Limb (tissue), 2 donors: ENCODE measurements around the gene STAT6.

Source experiments
- DNase-seq, 2 donors: peaks; one replicate each; pipeline ENCODE4 v3.0.0-alpha.2; 2016; ENCODE audit errors: extremely low spot score in 2 of 2

The STAT6 gene

DNA sequence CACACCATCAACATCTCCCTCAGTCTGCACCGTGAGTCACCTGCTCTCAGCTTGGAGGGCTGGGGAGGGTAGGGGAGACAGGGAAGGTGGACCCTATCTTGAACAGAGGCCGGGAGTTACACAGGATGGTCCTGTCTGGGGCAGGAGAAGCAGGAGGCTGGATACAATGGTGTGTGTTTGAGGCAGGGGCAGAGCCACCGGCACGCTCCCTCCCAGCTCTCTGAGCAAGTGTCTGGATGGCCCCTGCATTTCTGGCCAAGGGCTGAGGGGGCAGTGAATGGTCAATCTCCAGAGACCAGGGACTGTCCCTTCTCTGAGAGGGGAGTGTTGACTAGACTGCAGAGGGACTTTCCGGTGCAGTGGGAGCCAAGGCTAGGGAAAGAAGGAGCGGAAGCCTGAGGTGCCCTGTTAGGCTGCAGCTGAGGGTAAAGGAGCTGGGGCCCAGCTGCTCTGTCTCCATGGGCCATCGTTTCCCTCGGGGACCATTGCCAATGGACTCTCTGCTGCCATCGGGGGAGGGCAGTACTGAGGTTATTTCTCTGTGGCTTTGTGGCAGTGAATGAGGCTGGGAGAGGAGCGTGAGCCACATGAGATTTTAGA, 34.4 kb upstream of the STAT6 start:
- DNase-seq = no peak

DNA sequence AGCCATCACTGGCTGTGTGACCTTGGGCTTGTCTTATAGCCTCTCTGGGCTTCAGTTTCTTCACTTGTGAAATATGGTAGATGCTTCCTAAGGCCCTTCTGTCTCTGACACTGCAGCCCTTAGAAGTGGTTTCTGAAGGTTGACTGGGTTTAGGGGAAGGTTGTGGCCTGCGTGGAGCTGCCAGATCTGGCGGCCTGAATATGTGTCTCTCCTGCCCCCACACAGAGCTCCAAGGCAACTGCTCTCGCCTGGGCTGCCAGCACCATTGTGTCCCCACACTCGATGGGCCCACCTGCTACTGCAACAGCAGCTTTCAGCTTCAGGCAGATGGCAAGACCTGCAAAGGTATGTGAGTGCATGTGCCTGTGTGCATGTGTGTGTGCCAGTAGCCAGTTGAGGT, 32.3 kb upstream of the STAT6 start:
- no peak for DNase-seq

DNA sequence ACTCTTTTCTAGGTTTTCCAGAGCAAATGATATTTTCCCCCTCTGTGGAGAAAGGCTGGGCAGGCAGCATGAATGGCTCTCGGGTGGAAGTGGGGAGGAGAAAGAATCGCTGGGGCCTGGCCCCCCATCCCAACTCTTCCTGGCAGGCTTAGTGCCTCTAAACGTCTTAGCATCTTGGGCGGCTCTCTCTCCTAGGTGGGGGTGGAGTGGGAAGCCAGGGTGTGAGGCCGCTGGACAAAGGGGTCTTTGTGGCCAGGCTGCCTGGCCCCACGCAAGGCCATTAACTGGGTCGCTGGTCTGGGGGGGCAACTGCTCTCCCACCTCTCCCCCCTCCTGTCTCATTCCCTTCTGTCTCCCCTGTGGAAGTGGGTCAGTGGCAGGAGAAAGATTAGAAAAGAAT, 31.6 kb upstream of the STAT6 start:
- no peak for DNase-seq

DNA sequence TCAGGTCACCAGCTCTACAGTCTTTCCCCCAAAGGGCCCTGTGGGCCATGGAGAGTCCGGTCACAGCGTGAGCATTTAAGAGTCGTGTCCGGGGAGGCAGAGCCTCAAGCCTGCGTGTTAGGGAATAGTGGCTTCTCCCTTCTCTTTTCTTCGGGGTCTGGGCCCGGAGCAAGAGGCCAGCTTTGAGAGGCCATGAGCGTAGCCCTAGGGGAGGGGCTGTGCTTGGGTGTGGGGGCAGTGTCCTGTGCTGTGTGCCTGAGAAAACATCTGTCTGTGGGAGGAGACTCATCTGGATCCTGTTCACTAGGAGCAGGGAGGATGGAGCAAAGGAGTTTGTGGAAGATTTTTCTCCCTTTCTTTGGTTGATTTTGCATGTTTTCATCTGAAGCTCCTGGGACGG, 31.0 kb upstream of the STAT6 start:
- DNase-seq = no peak

DNA sequence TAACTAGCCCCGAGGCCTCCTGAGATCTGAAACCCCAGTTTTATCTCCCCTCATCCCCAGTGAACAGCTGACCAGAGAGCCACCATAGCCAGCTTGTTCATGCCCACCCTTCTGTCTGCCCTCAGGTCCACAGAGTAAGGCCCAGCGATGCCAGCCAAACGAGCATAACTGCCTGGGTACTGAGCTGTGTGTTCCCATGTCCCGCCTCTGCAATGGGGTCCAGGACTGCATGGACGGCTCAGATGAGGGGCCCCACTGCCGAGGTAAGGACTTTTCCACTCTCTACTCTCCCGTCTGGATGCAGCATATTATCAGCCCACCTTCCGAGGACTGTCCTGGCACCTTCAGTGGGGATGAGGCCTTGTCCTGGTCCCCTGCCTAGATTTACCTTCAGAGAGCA, 30.1 kb upstream of the STAT6 start:
- no peak for DNase-seq

DNA sequence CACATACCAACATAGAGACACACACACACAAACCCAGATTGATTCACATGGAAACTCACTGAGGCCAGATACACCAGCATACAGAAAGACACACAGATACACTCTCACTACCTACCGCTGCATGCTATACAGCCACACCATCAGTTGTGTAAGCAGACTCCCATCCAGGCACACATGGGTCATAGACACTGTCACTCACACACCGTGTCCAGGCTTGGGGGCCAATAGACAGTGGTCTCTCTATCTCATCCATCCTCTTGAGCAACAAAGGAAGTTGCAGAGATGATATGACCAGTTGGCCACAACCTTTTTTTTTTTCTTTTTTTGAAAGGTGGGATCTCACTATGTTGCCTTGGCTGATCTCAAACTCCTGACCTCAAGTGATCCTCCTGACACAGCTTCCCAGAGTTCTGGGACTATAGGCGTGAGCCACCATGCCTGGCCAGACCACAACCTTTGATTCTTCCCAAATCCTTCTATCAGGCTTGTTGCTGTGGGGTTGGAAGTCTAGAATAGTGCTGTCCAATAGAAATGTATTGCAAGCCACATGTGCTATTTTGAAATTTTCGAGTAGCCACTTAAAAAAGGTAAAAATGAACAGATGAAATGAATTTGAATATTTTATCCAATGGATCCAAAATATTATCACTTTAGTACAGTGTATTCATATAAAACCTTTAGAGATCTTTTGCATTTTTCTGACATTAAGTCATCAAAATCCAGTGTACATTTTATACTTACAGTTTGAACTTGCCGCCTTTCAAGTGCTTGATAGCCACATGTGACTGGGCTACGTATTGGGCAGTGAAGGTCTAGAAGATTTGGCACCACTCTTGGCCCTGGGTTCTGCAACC, 28.9 kb upstream of the STAT6 start:
- DNase-seq = no peak

DNA sequence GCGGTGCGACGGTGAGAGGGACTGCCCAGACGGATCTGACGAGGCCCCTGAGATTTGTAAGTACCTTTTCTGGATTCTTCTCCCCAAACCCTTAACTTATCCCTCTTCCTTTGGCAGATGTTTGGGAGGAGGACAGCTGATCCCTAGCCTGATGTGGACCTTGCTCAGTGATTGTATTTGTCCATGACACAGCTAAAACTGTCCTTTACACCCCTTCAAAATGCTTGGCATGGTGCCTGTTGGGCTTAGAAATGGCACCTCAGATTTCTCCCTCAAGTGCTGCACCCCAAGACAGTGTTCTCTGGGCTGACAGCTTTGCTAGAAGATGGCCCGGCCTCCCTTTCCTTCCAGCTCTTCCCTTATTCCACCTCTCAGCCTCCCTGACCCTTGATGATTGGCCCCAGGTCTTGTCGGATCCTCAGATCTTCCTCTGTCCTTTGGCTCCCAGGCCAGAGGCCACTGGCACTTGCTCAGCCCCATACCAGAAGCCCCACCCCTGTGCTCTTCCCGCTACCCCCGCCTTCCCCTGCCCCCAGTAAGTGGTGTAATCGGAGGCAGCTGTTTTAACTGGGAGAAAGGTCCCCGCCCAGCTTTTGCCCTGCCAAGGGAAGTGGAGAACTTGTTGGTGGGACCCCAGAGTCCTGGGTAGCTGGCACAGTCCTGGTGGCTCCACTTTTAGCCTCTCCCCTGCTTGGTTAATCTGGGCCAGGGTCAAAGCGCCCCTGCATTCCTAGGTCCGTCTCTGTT, 27.5 kb upstream of the STAT6 start:
- no peak for DNase-seq

DNA sequence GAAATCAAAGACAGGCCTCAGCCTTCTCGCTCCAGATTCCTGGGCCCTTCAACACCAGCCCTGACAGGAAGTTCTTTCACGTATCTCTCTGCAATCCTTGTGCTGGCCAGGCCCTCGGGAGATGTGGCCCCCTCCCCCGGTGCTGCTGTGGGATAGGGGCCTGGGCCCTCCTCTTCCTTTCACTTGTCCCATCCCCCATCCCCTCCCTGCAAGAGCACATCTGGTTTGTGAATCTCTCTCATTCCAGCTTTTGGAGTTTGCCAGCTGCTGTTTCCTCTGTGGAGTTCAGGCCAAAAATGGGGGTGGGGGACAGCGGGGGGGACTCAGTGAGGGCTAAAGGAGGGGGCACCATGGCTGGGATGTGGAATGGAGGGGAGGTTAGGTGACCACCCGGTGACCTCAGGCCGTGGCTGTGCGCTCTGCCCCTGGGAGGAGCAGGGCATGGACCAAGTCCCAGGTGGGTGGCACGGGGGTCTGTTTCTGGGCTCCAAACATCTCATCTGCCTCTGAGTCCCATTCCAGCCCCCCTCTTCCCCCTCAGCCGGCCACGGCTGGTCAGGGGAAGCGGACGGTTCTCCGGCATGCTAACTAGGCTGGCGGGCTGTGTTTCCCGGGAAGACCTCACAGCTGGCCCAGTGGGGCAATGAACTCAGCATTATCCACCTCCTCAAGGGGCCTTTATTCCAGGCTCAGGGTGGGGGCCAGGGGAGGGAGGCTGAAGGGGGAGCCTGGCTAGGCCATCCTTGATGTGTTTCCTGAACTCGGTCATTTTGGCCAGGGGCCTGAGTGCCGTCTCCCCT, 24.6 kb upstream of the STAT6 start:
- DNase-seq = peak; percentile 81 to 87

DNA sequence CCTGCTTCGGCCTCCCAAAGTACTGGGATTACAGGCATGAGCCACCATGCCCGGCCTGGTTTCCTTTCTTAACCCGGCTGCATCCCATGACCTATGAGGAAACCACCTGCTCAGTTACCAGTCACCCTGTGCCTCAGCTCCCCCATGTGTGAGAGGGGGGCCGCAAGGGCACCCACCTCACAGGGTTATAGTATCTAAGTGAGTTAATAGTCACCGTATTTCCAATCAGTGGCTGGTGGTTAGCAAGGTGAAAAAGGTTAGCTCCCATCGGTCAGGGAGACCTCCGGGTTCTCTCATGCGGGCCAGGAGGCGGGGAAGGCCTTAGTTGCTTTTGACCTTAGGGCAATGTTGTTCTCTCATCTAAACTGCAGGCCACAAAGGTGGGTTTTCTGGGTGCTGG, 23.8 kb upstream of the STAT6 start:
- DNase-seq = no peak

DNA sequence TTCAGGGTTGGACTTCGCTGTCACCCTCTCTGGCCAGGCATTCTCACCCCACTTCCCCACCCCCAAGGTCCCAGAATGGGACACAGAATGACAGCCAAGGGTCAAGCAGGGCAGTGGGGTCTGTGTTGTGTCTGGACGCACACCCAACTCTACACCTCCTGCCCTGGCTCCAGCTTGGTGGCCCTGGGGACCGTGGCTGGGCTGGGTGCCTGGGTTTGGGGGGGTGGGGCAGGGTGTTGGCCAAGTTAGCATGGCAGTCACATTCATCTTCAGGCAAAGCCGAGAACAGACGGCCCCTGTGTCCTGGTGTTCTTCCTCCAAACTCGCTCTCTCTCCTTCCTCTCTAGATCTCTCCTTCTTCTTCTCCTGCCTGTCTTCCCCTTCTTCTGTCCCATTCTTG, 22.8 kb upstream of the STAT6 start:
- DNase-seq = no peak

DNA sequence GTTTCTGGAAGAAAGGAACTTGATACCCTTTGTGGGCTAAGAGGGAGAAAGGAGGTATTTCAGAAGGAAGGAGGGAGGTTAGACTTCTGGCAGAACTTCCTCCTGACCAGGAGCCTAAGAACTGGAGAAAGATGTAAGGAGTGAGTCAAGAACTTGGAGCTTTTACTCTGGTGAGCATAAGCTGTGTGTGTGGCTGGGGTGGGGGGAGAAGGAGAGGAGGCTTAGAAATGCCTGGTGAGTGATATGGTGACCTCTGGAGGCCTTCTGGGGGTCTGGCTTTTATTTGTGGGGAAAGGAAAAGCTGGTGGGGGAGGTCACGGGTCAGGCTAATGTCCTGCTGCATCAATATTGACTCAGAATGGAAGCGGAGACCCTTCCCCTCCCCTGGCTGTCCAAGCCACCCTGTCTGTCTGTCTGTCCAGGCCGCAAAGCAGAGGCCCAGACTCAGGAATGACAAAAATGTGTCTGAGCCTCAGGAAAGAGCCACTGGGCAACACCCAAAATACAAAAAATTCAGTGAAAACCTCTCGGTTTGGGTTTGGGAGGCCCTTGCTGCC, 21.9 kb upstream of the STAT6 start:
- DNase-seq = no peak

DNA sequence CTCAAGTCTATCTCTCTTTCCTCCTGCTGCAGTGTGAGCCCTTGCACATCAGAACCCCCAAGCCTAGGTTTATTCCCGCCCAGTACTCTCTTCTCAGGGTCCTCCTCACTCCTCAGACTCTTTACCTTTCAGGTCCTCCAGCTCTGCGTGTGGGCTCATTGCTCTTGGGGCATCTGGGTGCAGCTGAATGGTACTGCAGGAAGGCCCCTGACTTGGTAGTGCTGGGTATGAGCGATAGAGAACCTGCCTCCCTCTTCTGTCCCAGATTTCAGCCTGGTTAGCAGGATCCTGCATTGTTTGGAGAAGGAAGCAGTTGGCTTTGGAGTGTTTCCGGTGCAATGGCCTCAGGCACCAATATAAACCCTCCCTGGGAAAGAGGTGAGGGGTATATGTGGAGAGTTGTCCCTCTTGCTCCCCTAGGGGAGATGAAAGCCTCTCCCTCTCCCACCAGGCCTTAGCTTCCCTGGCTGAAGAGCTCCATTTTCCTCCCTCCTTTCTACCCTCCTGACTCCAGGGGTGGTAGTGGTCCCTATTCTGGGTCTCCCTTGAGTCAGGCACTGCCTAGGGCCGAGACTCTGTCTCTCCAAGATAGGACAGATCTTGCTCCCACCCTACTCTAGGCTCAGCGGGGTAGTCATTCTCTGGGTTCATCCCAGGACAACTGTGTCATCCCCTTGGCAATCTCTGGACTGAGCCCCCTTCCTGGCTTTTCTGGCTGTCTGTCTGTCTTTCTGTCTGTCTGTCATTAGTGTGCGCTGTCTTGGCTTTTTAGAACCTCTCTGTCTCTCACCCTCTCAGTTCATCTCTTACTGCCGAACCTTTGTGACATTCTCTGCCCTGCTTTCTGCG, 21.0 kb upstream of the STAT6 start:
- no peak for DNase-seq

DNA sequence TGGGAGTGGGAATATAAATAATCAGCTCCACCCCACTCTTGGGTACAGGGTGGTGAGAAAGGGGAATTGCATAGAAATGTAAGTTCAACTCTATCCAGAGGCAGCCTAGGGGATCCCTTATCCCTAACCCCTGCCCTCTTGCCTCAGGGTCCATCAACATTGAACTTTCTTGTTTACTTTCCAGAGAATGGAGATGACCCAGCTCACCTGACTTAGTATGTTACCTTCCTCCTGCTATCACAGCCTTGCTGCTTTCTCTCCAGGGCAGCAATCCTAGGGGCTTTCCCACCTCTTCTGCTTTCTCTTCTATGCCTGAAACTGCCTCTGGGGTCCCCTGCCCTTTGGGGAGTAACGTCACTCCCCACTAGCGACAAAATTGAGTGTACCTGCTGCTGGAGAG, 19.8 kb upstream of the STAT6 start:
- no peak for DNase-seq

DNA sequence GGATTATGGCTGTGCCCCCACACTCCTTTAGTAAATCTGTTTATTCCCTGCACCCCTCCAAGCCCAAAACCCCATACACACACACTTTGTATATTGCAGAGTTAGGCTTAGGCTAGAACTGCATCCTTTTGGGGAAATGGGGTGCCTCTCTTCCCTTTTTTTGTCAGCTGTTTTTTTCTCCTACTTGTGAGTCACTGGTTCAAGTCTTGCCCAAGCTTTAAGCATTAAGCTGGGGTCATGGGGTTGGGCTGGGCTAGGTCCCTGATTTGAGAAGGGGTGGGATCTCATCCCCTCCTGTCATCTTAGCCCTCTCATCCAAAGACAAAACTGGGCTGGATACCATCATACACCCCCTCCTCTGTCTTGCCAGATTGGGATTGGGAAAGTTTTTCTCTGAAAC, 18.7 kb upstream of the STAT6 start:
- no peak for DNase-seq

DNA sequence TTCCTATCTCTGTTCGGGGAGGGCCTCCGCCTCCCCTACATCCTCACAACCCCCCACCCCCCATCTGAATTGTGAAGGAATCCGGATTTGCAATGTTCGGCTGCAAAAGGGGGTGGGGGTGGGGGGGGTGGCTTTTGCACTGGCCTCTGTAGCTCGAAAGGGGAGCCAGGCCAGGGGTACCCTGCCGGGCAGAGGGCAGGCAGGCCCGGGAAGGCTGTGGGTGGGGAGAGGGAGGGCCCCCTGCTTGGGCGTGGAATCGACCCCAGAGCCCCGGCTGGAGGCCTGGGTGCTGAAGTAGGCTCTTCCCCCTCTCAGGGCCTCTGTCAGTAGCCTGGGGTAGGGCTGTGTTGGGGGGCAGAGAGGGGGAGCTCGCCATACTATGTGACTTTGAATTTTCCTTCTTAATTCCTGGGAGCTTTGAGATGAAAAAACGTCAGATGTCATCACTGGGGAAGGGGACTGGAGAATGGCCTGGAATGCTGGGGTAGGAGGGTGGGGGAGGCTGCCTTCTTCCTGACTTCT, 18.2 kb upstream of the STAT6 start:
- no peak for DNase-seq

DNA sequence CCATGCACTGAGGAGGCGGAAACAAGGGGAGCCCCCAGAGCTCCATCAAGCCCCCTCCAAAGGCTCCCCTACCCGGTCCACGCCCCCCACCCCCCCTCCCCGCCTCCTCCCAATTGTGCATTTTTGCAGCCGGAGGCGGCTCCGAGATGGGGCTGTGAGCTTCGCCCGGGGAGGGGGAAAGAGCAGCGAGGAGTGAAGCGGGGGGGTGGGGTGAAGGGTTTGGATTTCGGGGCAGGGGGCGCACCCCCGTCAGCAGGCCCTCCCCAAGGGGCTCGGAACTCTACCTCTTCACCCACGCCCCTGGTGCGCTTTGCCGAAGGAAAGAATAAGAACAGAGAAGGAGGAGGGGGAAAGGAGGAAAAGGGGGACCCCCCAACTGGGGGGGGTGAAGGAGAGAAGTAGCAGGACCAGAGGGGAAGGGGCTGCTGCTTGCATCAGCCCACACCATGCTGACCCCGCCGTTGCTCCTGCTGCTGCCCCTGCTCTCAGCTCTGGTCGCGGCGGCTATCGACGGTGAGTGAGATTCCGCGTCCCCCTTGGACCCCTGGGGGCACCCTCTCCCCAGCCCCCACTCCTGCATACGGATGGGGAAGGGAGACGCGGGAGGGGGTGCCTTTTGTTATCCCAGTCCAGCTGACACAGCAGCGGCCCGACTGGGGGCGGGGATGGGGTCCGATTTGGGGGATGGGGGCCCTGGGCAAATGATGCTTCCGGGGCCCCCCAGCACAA, 17.5 kb upstream of the STAT6 start:
- peak in 1 of 2 donors; percentile 60 for DNase-seq

DNA sequence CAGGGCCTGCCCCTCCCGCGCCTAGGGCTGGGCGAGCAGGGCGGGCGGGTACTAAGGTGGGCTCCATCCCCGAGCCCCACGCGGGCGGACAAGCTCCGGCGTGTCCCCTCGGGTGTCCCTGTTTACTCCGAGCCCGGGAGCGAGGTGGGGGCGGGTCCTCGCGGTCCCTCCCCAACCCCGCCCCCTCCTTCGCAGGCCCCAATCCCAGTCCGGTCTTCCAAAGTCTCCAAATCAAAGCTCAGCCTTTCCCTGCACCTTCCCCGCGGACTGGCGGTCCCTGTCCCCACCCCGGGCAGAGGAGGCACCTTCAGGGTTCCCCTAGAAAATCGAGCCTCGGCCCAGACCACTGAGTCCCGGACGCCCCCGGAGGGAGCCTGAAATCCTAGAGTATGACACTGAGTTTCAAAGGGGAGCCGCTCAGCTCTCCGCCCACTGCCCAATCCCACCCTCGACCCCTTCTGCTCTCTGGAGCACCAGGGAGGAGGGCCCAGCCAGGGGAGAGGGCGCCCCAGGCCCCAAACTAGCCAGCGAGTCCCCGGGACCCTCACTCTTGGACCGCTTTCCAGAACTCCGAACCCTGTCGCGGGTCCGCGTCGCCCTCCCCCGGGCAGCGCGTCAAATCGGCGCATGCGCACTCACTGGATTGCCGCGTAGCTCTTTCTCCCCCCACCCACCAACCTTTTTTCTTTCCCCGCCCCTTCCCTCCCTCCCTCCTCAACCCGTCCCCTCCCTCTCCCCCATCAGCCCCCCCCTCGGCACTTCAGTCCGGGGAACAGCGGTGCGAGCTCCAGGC, 16.8 kb upstream of the STAT6 start, which contains the start of gene LRP1:
Gene LRP1, plus strand, starts transcription at position 758 of the 793 bp plus-strand sequence. CDS start 482 bp downstream, outside the sequence.
- DNase-seq = peak; percentile 90 to 93

DNA sequence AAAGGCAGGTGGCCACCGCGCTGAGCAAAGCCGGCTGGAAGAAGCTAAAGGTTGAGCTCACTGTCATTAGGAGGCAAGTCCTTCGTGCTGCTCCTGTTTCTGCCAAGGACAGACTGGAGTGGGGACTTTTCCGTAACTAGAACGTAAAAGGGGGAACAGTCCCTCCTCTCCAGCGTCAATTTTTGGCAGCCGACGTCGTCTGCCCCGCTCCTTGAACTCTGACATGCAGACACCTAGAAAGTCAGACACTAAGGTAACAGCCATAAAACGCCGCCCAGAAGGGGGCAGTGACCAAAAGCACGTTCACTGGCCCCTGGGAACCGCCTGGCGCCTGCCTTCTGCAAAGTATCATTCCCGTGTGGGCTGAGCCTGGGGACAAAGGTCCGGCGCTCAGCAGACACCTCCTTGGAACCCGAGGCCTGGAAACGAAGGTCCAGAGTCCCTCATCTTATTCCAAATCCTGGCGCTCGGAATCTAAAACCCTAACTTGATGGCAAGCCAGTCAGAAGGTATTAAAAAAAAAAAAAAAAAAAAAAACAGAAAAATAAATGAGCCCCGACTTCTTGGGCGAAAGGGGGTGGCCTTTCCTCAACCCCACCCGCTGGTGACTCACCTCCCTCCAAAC, 16.1 kb upstream of the STAT6 start:
- DNase-seq = no peak
